ENCODE data around the gene FMOD.
"Not testable (repeated sequence)": the region's sequence is repeated elsewhere in the genome, so short reads cannot be mapped to it uniquely, and the experiment has no call there.

Gene FMOD

GRCh38 chr1:203325418-203326091 is 25.4 kb downstream of the FMOD start:
- peak; percentile 88 for DNase-seq

GRCh38 chr1:203325026-203325417 is 25.9 kb downstream of the FMOD start:
- DNase-seq, result peak; percentile 67

- DNase-seq, result no peak
Measured at GRCh38 chr1:203324105-203325025, 26.6 kb downstream of the FMOD start.

GRCh38 chr1:203323587-203323986 is 27.3 kb downstream of the FMOD start:
- DNase-seq, result no peak

- peak; percentile 52 for DNase-seq
Measured at GRCh38 chr1:203322500-203323179, 28.3 kb downstream of the FMOD start.

- DNase-seq, result no peak
Measured at GRCh38 chr1:203321273-203322052, 29.5 kb downstream of the FMOD start.

DNA sequence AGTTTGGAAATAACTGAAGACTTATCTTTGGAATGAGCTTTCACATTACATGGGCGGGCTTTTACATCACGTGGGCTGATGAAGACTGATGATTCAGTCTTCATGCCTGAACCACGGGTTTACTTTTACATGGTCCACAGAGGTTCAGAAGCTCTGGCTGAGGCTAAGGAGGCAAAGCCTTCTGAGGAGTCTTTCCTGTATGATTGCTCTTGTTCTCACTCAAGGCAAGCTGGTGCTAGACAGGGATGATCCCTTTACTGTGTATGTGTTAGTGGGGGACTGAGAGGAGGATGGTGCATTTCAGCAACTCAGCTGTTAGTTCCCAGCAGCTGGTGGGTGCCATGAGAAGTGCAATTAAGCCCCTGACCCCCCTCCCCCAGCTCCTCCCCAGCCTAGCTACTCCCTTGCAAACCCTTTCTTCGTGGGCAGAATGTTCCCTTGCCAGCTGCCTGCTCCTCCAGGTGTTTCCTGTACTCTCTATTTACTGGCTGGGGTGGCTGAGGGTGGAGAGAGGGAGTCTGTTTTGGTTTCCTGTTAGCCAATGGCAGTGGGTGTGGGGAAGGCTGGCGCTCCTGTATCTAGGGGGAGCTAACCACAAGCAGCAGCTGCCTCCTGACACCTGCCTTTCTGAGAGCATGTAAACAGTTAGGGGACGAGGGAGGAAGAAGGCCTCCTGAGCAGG is 30.2 kb downstream of the FMOD start:
- DNase-seq, result peak; percentile 98

DNA sequence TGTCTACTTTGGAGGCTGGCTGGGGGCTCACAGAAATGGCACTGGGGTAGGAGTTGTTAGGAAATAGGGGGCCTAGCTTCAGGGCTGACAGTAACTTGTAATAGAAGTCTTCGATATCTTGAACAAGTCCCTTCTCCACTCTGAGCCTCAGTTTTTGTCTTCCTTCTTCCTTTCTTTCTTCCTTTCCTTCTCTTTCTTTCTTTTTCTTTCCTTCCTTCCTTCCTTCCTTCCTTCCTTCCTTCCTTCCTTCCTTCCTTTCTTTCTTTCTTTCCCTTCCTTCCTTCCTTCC is 32.7 kb downstream of the FMOD start:
- no peak for DNase-seq

GRCh38 chr1:203317429-203318228 is 33.3 kb downstream of the FMOD start:
- DNase-seq, result no peak

DNA sequence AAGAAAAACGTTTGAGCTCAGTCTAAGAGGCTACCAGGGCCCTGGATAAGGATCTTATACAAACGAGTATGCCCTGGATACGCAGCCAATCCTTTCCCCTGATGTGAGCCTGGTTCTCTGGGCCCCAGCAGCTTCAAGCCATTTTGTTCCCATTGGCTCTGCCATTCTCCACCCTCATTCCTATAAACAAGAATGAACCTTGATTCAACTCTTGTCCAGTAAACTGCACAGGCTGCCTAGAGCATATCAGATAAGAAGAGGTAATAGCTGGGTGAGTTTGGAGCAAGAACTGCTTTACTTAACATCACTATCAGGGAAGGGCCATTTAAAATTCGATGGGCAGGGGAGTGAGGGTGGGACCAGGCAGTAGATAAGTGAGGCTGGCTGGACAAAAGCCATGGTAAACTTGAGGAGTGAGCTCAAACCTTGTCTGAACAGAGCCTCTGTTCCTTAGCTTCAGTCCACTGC is 34.3 kb downstream of the FMOD start:
- DNase-seq, result no peak

GRCh38 chr1:203314025-203314759 is 36.7 kb downstream of the FMOD start:
- DNase-seq, result not testable (repeated sequence)

- DNase-seq, result no peak
Measured at GRCh38 chr1:203311368-203312301, 39.3 kb downstream of the FMOD start.

- DNase-seq, result no peak
Measured at GRCh38 chr1:203308923-203309331, 42.0 kb downstream of the FMOD start.

GRCh38 chr1:203308328-203308922 is 42.5 kb downstream of the FMOD start:
- DNase-seq, result no peak

DNA sequence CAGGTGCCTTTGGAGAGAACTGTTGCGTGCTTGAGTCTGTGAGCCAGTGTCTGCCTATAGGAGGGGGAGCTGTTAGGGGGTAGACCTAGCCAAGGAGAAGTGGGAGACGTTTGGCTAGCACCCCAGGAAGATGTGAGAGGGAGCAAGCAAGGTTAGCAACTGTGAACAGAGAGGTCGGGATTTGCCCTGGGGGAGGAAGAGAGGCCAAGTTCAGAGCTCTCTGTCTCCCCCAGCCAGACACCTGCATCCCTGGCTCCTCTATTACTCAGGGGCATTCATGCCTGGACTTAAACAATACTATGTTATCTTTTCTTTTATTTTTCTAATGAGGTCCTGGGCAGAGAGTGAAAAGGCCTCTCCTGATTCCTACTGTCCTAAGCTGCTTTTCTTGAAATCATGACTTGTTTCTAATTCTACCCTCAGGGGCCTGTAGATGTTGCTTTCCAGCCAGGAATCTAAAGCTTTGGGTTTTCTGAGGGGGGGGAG is 43.2 kb downstream of the FMOD start:
- DNase-seq, result peak; percentile 80

DNA sequence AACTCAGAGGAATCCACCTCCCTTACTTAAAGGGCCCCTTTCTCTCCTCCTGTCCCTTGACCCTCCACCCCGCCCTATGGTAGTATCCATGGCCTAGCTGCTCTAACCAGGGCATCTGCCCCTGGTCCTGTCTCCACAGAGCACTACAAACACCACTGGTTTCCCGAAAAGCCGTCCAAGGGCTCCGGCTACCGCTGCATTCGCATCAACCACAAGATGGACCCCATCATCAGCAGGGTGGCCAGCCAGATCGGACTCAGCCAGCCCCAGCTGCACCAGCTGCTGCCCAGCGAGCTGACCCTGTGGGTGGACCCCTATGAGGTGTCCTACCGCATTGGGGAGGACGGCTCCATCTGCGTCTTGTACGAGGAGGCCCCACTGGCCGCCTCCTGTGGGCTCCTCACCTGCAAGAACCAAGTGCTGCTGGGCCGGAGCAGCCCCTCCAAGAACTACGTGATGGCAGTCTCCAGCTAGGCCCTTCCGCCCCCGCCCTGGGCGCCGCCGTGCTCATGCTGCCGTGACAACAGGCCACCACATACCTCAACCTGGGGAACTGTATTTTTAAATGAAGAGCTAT is 43.9 kb downstream of the FMOD start:
- DNase-seq, result no peak

- peak; percentile 48 for DNase-seq
Measured at GRCh38 chr1:203306089-203306964, 44.6 kb downstream of the FMOD start.

DNA sequence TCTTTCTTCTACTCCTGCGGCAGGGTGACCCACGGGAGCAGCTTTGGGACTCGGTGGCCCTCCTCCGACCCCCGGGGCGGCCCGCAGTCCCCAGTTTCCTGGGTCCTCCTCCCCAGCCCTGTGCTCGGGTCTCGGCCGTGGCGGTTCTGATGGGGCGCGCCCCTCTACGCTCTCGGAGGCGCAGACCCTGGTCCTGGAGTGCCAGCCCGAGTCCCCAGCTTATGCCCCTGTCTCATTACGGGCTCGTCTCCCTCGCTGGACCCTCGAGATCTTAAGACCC is 45.2 kb downstream of the FMOD start:
- DNase-seq, result no peak
